ENCODE measurements around the gene ZNF383.
"Not testable (repeated sequence)": the region's sequence is repeated elsewhere in the genome, so short reads cannot be mapped to it uniquely, and the experiment has no call there.

The ZNF383 gene

GRCh38 chr19:37221136-37221535 lies 3.1 kb downstream of the ZNF383 start:
- H3K27ac ChIP-seq: no peak overlapping the region
- TF ChIP-seq CTCF (conservative IDR thresholded peaks at IDR 0.05): no peak

- H3K27ac ChIP-seq: no peak overlapping the region
- TF ChIP-seq CTCF (conservative IDR thresholded peaks at IDR 0.05): no peak
These were observed 8.2 kb downstream of the ZNF383 start for GRCh38 chr19:37226248-37226647.

GRCh38 chr19:37227996-37228395 lies 10.0 kb downstream of the ZNF383 start:
- peak; percentile 95 for TF ChIP-seq CTCF (conservative IDR thresholded peaks at IDR 0.05)
- H3K27ac ChIP-seq: no peak overlapping the region

GRCh38 chr19:37243206-37243632 lies 25.2 kb downstream of the ZNF383 start:
- H3K27ac ChIP-seq: no peak overlapping the region
- TF ChIP-seq CTCF (conservative IDR thresholded peaks at IDR 0.05): no peak

- H3K27ac ChIP-seq: peak overlapping the region; percentile 77
- TF ChIP-seq CTCF (conservative IDR thresholded peaks at IDR 0.05): no peak
These were observed 33.6 kb downstream of the ZNF383 start for GRCh38 chr19:37251308-37252229.

GRCh38 chr19:37263028-37263427 lies 45.0 kb downstream of the ZNF383 start:
- H3K27ac ChIP-seq: not testable (repeated sequence)

GRCh38 chr19:37267005-37267404 lies 49.0 kb downstream of the ZNF383 start:
- not testable (repeated sequence) for H3K27ac ChIP-seq

- not testable (repeated sequence) for H3K27ac ChIP-seq
These were observed 49.7 kb downstream of the ZNF383 start for GRCh38 chr19:37267755-37268154.

- not testable (repeated sequence) for H3K27ac ChIP-seq
These were observed 62.6 kb downstream of the ZNF383 start for GRCh38 chr19:37280656-37281055.

- not testable (repeated sequence) for H3K27ac ChIP-seq
These were observed 66.0 kb downstream of the ZNF383 start for GRCh38 chr19:37284020-37284419.

- not testable (repeated sequence) for H3K27ac ChIP-seq
These were observed 71.2 kb downstream of the ZNF383 start for GRCh38 chr19:37289229-37289628.

- not testable (repeated sequence) for H3K27ac ChIP-seq
These were observed 75.3 kb downstream of the ZNF383 start for GRCh38 chr19:37292998-37293939.

- not testable (repeated sequence) for H3K27ac ChIP-seq
These were observed 76.2 kb downstream of the ZNF383 start for GRCh38 chr19:37294246-37294645.

All from VCaP (cell line).